Measurements from ENCODE around the gene IL1RN. TPM values are rescaled to one million over a fixed set of nuclear protein-coding genes. Genes with fewer than 3 reads are reported as not detected.
A peak's percentile ranks its signal among the peaks of the same experiment; 100 is the strongest.

IL1RN gene
- polyA plus RNA-seq, 4 donors, result 0.90 to 8.2 (median 3.6) TPM

DNA sequence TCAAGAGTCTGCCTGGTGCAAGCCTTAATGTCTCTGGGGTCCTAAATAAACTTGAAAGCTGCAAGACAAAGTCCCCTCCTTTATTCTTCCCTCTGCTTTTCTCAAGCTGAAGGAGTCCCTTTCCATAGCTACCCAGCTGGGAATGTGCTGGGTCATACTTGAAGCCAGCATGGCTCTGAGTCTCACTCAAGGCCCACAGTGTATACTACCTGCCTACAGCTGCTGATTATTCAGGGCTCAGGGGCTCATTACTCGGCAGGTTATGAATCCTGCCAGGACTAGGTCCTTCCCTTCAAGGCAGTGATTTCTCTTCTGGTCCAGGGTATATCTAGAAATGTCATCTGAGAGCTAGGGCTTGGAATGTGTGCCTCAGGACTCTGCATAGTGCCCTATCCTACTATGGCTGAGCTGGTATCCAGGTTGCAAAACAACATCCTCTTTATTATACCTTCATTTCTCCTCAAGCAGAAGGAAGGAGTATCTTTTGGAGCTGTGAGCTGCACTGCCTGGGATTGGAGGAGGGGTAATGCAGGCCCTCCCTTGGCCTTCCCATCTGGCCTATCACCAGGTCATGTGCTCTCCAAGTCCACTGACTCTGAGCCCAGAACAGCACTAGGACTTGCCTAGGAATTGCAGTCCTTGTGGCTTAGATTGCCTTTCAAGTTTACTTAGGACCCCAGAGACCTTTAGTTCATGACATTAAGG is 22.3 kb downstream of the IL1RN start:
- no peak for DNase-seq (ENCODE audit: low read depth in 4 of 4, low spot score in 3 of 4)

GRCh38 chr2:113150258-113150601 is 22.8 kb downstream of the IL1RN start:
- DNase-seq (ENCODE audit: low read depth in 4 of 4, low spot score in 3 of 4), result no peak

GRCh38 chr2:113155331-113155730 is 27.9 kb downstream of the IL1RN start:
- DNase-seq (ENCODE audit: low read depth in 4 of 4, low spot score in 3 of 4), result no peak

DNA sequence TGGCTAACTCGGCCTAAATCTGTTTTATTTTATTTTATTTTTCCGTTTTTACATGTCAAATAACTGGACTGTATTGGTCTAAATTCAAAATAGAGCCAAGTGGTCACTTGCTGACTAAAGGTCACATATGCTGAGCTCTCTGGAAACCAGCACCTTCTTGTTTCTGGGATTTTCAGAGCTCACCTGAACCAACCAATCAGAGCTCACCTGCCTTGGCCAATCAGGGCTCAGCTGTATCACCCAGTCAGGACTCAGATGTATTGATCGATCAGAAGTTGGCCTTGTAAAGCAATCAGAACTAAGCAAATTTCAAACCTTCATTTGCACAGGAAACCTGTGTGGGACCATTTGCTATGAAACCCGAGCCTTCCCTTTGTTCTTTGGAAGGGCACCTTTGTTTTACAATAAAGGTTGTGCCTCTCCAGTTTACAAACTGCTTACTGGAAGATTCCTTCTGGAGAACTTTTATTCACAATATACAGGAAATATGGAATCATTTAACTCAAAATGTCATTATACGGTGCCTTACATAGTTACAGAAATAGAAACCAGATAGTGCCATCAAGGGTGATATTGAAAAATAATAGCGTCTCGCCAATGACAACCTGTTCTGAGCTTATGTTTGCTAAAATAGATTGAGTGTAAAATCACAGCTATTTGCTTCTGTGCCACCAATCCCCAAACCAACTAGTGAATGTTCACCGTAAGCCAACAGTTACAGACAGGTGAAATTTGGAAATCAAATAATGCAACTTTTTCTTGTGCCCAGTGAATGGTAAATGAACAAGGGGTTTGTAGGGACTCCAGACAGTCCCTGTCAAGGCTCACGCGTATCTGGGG is 29.1 kb downstream of the IL1RN start:
- DNase-seq (ENCODE audit: low read depth in 4 of 4, low spot score in 3 of 4), result no peak

DNA sequence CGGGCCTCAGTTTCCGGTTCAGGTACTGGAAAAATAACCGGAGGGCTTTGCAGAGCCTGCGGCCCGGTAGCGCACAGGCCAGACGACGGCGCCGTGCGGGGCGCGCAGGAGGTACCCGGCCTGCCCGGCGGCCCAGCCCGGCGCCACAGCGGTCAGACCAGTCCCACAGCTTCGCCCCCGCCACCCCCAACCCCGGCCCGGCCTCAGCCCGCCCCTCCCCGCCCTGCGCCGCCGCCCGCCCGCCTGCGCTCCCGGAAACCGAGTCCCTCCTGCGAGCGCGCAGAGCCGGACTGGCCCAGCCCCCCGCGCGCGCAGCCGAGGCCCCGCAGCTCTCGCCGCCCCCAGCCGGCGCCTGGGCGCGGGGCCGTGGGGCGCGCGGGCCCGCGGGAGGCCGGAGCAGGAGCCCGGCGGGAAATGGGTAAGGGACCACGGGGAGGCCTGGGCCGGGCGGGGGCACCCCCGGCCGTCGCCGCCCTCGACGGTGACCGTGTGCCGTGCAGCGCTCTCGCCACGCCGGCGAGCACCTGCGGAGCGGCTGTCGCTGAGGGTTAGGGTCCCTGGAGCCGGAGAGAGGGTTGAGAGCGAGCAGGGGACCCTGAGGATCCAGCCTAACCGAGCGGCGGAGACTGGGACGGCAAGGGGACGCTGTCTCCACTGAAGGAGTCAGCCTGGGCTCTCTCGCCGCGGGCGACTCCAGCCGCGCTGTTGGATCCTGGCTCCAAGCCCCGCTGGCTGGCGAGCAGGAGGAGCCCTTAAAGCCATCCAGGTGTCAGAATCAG is 29.9 kb downstream of the IL1RN start:
- peak in 2 of 4 donors; percentile 20 to 25 for DNase-seq (ENCODE audit: low read depth in 4 of 4, low spot score in 3 of 4)

DNA sequence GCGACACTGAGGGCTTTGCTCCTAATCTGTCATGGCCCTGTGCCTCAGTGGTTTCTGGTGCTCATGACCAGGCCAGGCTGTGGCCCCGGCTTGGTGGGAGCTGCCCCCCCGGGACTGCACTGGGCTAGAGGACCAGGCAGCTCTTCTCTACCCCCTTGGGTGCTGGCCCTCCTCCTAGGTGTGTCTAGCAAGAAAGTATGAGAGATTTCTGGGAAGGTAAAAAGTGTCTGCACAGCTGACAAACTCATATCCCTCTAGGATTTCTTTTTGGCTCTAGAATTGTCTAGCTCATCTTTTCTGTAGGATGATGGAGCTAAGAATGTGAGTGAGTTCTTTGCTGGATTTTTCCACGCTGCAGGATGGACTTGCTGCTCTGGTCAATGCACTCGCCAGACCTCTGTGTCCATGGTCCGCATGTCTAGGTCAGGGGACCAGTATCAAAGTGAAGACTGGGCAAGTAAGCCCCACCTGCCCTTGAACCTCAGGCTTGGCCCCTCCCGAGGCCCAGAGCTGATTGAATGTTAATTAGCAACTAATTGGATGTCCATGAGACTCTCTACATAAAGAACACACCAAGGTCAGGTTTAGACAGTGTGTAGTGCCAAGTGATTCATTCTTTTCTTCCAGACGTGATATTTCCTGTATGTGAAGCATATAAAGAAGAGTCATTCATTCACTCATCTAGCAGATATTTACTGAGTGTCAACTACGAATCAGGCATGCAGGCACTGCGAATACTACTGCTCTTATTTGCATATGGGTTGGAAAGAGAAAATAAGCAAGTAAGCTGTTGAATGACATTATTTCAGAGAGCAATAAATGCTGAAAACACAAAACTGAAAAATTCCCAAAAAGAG is 30.7 kb downstream of the IL1RN start:
- DNase-seq (ENCODE audit: low read depth in 4 of 4, low spot score in 3 of 4), result no peak

DNA sequence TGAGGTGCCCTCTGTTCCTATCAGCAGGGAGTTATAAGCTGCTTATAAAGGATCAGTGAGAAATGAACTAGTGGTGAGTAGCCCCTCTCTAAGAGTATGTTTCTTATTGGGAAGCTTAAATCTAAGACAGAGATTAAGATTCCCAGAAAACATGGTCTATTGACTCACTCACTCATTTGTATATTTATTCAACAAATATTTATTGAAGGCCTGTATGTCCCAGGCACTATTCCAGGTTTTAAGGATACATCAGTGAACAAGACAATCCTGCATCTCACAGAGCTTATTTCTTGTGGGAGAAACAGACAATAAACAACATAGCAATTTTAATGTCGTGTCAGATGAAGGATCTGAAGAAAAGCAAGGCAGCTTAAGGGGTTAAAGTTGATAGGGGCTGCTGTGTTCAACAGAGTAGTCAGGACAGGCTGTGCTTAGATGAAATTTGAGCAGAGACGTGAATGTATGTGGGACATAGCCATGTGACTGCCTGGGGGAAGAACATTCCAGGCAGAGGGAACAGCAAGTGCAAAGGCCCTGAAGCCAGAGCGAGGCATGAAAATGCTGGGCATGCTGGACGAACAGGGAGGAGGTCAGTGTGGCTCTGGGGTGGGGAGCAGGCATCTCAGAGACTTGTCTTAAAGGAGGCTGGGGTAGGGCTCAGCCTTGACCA is 31.6 kb downstream of the IL1RN start:
- no peak for DNase-seq (ENCODE audit: low read depth in 4 of 4, low spot score in 3 of 4)

DNA sequence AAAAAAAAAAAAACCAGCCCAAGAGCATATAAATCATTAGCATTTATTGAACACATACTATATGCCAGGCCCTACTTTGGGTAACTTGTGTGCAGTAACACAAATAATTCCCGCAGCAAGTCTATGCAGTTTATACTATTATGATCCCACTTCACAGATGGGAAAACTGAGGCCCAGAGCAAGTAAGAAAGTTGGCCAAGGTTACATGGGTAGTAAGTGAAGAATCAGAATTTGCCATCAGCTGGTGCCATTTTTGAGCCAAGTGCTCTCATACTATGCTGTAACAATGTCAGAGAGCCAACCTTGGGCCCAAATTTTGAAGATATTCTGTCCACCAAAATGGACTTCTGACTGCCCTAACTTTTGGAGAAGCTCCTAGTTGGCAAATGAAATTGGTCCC is 32.9 kb downstream of the IL1RN start:
- no peak for DNase-seq (ENCODE audit: low read depth in 4 of 4, low spot score in 3 of 4)

- no peak for DNase-seq (ENCODE audit: low read depth in 4 of 4, low spot score in 3 of 4)
These were observed 33.6 kb downstream of the IL1RN start for GRCh38 chr2:113160962-113161361.

- no peak for DNase-seq (ENCODE audit: low read depth in 4 of 4, low spot score in 3 of 4)
These were observed 34.8 kb downstream of the IL1RN start for GRCh38 chr2:113162173-113162572.

- DNase-seq (ENCODE audit: low read depth in 4 of 4, low spot score in 3 of 4), result no peak
These were observed 35.5 kb downstream of the IL1RN start for GRCh38 chr2:113162869-113163268.

GRCh38 chr2:113164215-113164929 is 37.0 kb downstream of the IL1RN start:
- DNase-seq (ENCODE audit: low read depth in 4 of 4, low spot score in 3 of 4), result no peak

DNA sequence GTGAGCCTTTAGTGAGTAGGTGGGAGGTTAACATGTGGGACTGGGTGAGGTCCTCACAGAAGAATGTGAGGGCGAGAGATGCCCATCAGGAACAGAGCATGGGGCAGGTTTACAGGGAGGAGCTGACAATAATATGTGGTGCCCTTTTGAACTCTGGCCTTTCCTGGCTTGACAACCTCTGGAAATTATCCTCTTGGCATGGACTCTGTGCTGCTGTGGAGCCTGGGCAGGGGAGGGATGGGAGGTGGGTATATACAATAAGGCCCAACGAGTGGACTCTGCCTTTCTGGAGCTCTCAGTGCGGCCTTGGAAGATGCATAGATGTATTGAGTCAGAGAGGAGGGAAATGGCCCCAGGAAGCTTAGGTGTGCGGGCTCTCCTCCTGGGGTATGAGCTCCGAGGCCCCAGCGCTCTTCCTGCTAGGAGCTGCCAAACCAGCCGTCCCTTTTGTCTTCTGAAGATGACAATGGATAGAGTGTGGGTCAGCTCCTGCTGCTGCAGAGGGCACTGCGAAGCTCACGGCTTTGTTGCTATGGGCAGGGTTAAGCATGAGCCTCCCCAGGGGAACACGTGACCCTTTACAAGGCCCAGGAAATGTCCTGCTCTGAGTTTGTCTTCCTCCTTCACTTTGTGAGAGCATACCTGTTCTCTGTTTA is 37.7 kb downstream of the IL1RN start:
- no peak for DNase-seq (ENCODE audit: low read depth in 4 of 4, low spot score in 3 of 4)

DNA sequence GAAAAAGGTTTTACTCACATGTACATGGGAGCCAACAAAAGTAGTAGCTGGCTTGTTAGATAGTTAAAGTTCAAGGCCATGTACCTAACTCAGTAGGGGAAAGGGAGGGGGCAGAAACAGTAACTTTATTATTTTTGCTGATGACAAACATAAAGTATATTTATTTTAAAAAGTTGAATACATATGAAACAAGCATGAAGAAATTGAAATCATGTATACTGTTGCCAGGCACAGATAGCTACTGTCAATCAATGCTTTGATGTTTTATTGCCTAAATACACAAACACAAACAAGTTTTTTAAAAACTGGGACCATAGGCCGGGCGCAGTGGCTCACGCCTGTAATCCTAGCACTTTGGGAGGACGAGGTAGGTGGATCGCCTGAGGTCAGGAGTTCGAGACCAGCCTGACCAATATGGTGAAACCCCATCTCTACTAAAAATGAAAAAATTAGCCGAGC is 38.8 kb downstream of the IL1RN start:
- DNase-seq (ENCODE audit: low read depth in 4 of 4, low spot score in 3 of 4), result no peak

DNA sequence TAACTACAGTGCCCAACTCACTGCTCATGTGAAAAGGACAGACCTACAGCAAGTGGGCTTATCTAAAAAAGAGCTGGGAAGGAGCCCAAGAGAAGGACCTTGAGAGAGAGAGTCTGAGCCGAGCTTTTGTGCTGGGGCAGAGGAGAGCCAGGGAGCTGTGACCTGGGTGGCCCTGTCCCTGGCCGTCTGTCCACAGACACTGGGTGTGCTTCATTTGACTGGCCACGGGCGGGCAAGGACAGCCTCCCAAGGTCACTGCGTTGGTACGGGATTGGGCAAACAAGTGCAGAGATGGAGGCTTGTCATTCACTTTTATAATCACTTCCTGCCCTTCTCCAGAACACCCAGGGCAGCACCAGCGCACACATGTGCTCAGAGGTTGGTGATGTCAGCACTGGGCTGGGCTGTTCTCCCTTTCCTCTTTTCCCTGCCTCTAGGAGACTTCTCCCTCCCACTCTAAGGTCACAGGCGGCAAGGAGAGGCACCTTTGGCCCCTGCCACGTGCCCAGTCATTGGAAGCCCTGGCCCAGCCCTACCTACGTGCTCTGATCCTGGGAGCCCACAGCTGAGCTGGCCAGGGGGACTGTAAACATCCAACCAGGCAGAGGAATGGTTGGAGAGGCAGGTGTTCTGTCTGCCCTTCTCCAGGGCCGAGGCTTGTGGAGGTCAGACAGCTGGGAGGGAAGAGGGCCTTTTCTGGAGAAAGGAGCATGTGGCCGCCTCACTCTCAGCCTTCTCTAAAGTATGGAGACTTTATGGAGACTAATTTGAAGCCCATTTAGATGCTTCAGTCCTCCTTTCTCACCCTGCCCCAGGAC is 39.9 kb downstream of the IL1RN start:
- no peak for DNase-seq (ENCODE audit: low read depth in 4 of 4, low spot score in 3 of 4)

- DNase-seq (ENCODE audit: low read depth in 4 of 4, low spot score in 3 of 4), result no peak
These were observed 40.6 kb downstream of the IL1RN start for GRCh38 chr2:113167962-113168340.

GRCh38 chr2:113169002-113169530 is 41.7 kb downstream of the IL1RN start:
- DNase-seq (ENCODE audit: low read depth in 4 of 4, low spot score in 3 of 4), result no peak

- DNase-seq (ENCODE audit: low read depth in 4 of 4, low spot score in 3 of 4), result no peak
These were observed 42.2 kb downstream of the IL1RN start for GRCh38 chr2:113169586-113169985.

Data from right renal pelvis (tissue), 4 donors.